ENCODE results near the gene REV1. TPM values are rescaled to one million over a fixed set of nuclear protein-coding genes. Genes with fewer than 3 reads are reported as not detected.

The REV1 gene
- polyA plus RNA-seq, 4 donors, result 51.0 to 73.9 (median 59.6) TPM

- no peak for DNase-seq (ENCODE audit: low read depth in 4 of 4, low spot score in 3 of 4)
These were observed 31.3 kb downstream of the REV1 start for GRCh38 chr2:99458529-99458928.

DNA sequence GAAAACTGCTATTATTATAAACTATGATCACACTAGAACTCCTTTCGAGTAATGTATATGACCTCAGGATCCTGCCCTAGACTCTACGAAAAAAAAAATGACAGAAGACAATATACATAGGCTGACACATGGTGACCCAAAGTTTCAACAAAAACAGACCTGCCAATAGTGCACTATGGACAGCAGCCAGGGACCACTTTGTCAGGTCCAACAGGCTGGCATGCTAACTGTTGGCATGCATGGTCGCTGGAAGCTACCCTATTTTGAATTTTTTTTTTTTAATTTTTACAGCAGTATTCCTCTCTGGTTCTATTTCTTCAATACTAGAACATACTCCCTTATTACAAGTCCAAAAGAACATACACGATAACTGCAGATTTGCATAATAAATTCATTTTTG, 38.1 kb downstream of the REV1 start:
- DNase-seq (ENCODE audit: low read depth in 4 of 4, low spot score in 3 of 4), result no peak

- DNase-seq (ENCODE audit: low read depth in 4 of 4, low spot score in 3 of 4), result peak in 1 of 4 donors; percentile 12
These were observed 38.5 kb downstream of the REV1 start for GRCh38 chr2:99451280-99451679.

GRCh38 chr2:99450199-99450598, 39.6 kb downstream of the REV1 start:
- no peak for DNase-seq (ENCODE audit: low read depth in 4 of 4, low spot score in 3 of 4)

GRCh38 chr2:99448556-99448955, 41.3 kb downstream of the REV1 start:
- no peak for DNase-seq (ENCODE audit: low read depth in 4 of 4, low spot score in 3 of 4)

- DNase-seq (ENCODE audit: low read depth in 4 of 4, low spot score in 3 of 4), result no peak
These were observed 44.8 kb downstream of the REV1 start for GRCh38 chr2:99445065-99445464.

DNA sequence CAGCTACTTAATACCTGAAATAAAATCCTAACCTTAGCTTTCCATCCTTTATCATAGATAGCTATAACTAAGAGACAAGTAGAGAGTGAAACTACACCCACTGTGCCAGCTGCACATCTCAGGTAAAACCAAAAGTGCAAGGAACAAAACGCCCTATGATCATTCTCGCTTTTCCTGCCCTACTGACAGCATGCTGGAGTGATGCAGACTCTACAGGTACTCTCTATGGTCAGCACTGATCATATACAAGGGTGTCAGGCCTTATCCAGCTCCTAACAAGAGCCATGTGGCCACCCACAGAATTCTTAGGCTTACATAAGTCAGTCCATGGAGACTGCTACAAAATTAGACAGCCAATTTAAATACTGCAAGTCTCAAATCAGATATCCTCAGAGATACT, 45.6 kb downstream of the REV1 start:
- no peak for DNase-seq (ENCODE audit: low read depth in 4 of 4, low spot score in 3 of 4)

GRCh38 chr2:99442837-99443236, 47.0 kb downstream of the REV1 start:
- DNase-seq (ENCODE audit: low read depth in 4 of 4, low spot score in 3 of 4), result no peak

GRCh38 chr2:99439971-99440505, 49.8 kb downstream of the REV1 start:
- DNase-seq (ENCODE audit: low read depth in 4 of 4, low spot score in 3 of 4), result no peak

GRCh38 chr2:99436874-99437273, 52.9 kb downstream of the REV1 start:
- no peak for DNase-seq (ENCODE audit: low read depth in 4 of 4, low spot score in 3 of 4)

- no peak for DNase-seq (ENCODE audit: low read depth in 4 of 4, low spot score in 3 of 4)
These were observed 56.5 kb downstream of the REV1 start for GRCh38 chr2:99433340-99433739.

DNA sequence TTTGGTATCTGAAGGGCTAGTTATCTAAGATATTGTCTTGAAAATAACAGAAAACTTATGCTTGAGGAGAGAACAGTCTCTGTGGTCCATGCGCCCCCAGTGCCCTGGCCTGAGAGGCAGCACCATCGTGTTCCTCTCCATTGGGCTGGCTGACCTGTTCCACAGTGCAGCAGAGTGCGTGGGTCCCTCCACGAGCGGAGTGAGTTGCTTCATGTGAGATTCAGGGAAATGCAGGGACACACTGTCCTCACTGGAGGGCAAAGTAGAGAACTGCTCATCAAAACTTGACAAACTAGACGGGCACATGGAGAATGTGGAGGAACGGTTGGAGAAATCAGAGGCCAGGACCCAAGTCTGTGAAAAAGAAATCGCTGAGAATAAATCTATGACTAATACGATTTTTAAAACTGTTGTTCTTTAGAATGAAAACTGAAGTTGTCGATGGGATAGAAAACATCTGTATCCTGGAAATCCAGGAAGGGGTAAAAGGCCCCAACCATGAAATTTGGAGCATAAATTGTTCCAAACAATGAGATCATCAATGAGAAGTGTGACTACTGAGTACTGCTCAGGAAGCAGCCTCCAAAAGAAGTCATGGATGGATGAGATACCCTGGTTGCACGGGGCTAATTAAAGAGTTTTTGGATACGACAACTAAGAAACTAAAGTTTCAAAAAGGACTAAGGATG, 58.1 kb downstream of the REV1 start:
- DNase-seq (ENCODE audit: low read depth in 4 of 4, low spot score in 3 of 4), result no peak

GRCh38 chr2:99430614-99431291, 59.1 kb downstream of the REV1 start:
- DNase-seq (ENCODE audit: low read depth in 4 of 4, low spot score in 3 of 4), result no peak

DNA sequence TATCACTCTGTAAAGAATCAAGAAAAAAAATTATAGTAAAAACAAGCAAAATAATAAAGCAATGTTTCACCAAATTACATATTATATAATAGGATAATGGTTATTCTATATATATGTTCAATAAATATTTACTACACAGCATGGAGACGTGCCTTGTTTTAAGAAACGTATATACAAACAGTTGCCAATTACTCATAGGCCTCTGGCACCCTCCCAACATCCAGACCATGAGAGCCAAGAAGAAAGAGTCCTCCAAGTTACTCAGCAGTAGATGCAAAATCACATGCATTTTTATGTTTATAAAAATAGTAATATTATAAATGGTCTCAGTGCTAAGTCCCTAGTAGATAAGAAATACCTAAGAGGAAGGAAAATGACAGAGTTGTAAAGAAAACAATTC, 64.8 kb downstream of the REV1 start:
- DNase-seq (ENCODE audit: low read depth in 4 of 4, low spot score in 3 of 4), result no peak

GRCh38 chr2:99424371-99424770, 65.4 kb downstream of the REV1 start:
- DNase-seq (ENCODE audit: low read depth in 4 of 4, low spot score in 3 of 4), result no peak

DNA sequence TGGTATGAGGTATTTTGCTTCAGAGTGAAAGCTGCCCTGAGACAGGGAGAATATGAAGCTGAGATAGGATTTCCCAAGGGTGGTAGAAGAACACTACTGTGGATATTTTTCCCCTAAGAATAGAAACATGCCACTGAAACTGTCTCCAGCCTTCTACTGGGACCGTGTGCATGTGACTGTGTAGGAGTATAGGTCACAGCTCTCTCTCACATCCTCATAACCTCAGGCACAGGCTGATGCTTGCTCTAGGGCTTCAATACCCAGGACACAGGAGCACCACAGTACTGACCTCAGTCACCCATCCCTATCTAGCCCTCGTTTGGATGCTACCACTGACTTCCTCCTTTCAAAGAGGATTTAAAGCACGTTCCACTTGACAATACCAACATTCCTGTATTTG, 67.2 kb downstream of the REV1 start:
- DNase-seq (ENCODE audit: low read depth in 4 of 4, low spot score in 3 of 4), result no peak

- no peak for DNase-seq (ENCODE audit: low read depth in 4 of 4, low spot score in 3 of 4)
These were observed 68.3 kb downstream of the REV1 start for GRCh38 chr2:99421469-99421868.

GRCh38 chr2:99420751-99421299, 69.0 kb downstream of the REV1 start:
- DNase-seq (ENCODE audit: low read depth in 4 of 4, low spot score in 3 of 4), result no peak

DNA sequence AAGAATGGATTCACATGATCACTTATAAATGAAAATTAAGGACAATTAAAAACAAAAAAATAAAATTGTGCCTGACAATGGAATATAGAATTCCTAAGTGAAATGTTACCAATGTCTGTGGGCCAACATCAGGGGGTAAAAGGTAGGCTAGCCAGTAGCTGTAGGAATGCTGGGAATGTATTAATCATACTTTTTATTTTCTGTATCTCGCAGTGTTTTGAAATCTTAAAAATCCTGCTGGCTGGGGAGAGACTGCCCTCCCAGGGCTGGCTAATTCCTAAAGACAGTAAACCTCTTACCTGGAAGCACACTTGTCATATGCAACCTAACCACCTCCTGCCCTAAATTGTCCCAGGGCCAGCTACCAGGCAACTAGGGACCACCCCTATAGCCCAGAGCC, 69.8 kb downstream of the REV1 start:
- no peak for DNase-seq (ENCODE audit: low read depth in 4 of 4, low spot score in 3 of 4)

DNA sequence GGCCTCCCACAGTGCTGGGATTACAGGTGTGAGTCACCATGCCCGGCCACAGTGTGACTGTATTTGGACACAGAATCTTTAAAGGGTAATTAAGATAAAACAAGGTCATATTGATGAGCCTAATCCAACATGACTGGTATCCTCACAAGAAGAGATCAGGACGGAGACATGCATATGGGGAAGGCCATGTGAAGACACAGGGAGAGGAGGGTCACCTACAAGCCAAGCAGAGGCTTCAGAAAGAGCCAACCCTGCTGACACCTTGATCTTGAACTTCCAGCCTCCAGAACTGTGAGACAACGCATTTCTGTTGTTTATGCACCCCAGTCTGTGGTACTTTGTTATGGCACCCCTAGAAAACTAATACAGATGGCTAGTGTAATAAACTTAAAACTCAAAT, 72.4 kb downstream of the REV1 start:
- no peak for DNase-seq (ENCODE audit: low read depth in 4 of 4, low spot score in 3 of 4)

DNA sequence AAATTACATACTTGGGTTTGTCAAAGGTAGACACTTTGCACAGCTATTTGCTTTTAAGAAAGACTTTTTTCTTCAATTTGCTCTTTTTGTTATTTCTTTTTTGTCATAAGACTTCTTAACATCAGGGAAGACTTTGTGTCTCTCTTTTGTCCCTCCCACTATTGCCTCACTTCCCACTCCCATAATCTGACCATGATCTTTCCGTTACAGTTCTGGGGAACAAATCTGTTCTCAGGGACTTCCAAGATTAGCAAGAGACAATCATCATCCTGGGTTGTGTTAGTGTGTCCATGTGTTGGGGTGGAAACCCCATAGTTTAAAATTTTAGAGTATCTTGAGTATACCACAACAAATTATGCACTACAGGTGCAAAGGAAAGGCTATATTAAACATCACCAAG, 75.3 kb downstream of the REV1 start:
- no peak for DNase-seq (ENCODE audit: low read depth in 4 of 4, low spot score in 3 of 4)

DNA sequence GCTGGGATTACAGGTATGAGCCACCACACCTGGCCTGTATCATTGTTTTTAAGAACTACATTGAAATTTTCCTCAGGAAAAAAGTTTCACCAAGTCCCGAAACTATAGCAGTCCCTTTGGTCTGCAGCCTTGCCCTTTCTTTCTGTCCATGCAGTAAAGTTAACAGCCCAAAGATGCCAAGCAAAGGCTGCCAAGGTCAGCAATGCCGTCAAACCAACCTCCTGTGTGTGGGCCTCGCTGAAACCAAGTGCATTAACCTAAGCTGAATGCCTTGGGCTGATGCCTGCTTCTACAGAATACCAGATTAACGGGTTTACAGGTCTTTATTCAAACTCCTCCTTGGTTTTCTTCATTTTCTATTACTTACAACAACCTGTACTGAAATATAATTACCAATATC, 79.5 kb downstream of the REV1 start:
- DNase-seq (ENCODE audit: low read depth in 4 of 4, low spot score in 3 of 4), result no peak

All from left renal pelvis (tissue), 4 donors.